ENCODE results near the gene CHST1. TPM values are rescaled to one million over a fixed set of nuclear protein-coding genes. Genes with fewer than 3 reads are reported as not detected.

CHST1 gene
- polyA plus RNA-seq, 1 experiment, result 0.04 TPM

DNA sequence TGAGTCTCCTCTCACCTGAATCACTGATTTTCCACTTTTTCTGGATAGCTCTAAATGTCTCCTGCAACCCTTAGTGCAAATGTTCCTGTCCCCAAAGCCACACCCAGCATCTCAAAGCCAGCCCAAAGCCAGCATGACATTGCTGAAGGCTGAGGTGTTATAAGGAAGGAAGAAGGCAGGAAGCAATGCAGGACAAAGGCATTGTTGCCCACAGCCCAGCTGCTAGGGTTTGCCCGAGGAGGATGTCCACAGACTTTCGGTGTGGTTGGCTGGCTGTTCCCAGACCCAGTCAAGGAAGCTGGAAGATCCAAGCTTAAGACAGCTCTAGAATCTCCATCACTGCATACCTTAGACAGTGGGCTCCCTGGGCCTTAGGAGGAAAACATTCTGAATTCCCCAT, 23.5 kb downstream of the CHST1 start:
- TF ChIP-seq, protein P1, sequence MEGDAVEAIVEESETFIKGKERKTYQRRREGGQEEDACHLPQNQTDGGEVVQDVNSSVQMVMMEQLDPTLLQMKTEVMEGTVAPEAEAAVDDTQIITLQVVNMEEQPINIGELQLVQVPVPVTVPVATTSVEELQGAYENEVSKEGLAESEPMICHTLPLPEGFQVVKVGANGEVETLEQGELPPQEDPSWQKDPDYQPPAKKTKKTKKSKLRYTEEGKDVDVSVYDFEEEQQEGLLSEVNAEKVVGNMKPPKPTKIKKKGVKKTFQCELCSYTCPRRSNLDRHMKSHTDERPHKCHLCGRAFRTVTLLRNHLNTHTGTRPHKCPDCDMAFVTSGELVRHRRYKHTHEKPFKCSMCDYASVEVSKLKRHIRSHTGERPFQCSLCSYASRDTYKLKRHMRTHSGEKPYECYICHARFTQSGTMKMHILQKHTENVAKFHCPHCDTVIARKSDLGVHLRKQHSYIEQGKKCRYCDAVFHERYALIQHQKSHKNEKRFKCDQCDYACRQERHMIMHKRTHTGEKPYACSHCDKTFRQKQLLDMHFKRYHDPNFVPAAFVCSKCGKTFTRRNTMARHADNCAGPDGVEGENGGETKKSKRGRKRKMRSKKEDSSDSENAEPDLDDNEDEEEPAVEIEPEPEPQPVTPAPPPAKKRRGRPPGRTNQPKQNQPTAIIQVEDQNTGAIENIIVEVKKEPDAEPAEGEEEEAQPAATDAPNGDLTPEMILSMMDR (IDR thresholded peaks at IDR 0.05; ENCODE audit: insufficient read depth, low read depth, low read length), result no peak
- Histone ChIP-seq H3K36me3 (ENCODE audit: control insufficient read depth, insufficient read depth, low read length) (no peaks in the 10 kb centered on the region), H3K27me3 (ENCODE audit: control insufficient read depth, insufficient read depth, low read length) (no peaks in the 10 kb centered on the region; the same call in 1 of the 2 replicates), H3K4me3 (ENCODE audit: low read depth, low read length) (no peak overlapping the region)
- ChIA-PET CTCF (interaction anchor here (1.3 kb wide), 1 partner anchor 14 kb away, joined by 3 read pairs; no protein-coding TSS in a partner anchor), POLR2A (no interaction called here)
- no peak for DNase-seq (ENCODE audit: low read depth)

DNA sequence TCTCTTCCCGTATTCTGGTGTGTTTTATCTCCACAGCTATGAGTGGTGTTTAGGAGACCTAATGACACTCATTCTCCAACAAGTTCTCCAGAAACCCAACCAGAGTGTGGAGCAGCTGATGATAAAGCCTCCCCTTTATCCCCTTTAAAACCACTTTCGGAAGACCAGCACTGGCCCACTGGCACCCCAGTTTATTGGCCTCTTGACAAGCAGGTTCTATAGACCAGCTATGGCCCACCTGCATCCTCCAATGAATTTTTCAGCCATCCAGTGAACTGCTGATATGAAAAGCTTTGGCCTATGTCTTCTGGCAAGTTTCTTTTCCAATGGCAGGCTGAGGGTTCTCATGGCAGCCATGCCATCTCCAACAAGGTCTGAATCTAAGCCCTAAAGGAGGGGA, 27.4 kb downstream of the CHST1 start:
- POLR2A ChIA-PET, result no interaction called here
- Histone ChIP-seq H3K4me3 (ENCODE audit: low read depth, low read length) (no peak overlapping the region), H3K27me3 (ENCODE audit: control insufficient read depth, insufficient read depth, low read length) (no peaks in the 10 kb centered on the region; the same call in 1 of the 2 replicates), H3K36me3 (ENCODE audit: control insufficient read depth, insufficient read depth, low read length) (no peaks in the 10 kb centered on the region)
- DNase-seq (ENCODE audit: low read depth), result no peak
- CTCF ChIA-PET, result interaction anchor here (1.3 to 1.4 kb wide), 2 partner anchors 17 to 18 kb away, joined by 3 to 5 read pairs; no protein-coding TSS in a partner anchor
- TF ChIP-seq, protein P1 (IDR thresholded peaks at IDR 0.05; ENCODE audit: insufficient read depth, low read depth, low read length), result no peak

DNA sequence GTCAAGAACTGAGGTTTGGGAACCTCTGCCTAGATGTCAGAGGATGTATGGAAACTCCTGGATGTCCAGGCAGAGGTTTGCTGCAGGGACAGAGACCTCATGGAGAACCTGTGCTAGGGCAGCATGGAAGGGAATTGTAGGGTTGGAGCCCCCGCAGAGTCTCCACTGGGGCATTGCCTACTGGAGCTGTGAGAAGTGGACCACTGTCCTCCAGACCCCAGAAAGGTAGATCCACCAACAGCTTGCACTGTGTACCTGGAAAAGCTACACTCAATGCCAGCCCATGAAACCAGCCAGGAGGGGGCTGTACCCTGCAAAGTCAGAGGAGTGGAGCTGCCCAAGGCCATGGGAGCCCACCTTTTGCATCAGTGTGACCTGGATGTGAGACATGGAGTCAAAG, 29.5 kb downstream of the CHST1 start:
- Histone ChIP-seq H3K4me3 (ENCODE audit: low read depth, low read length) (no peak overlapping the region), H3K27me3 (ENCODE audit: control insufficient read depth, insufficient read depth, low read length) (no peaks in the 10 kb centered on the region; the same call in 1 of the 2 replicates), H3K36me3 (ENCODE audit: control insufficient read depth, insufficient read depth, low read length) (no peaks in the 10 kb centered on the region)
- POLR2A ChIA-PET, result no interaction called here
- TF ChIP-seq, protein P1 (IDR thresholded peaks at IDR 0.05; ENCODE audit: insufficient read depth, low read depth, low read length), result no peak
- CTCF ChIA-PET, result no interaction called here
- no peak for DNase-seq (ENCODE audit: low read depth)

DNA sequence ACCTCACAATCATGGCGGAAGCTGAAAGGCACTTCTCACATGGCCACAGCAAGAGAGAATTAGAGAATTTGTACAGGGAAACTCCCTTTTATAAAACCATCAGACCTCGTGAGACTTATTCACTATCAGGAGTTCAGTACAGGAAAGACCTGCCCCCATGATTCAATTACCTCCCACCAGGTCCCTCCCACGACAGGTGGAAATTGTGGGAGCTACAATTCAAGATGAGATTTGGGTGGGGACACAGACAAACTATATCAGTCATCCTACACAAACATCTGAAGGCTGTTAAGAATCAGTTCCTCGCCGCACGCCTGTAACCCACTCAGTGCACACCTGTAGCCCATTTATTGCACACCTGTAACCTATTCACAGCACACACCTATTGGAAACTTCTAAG, 39.8 kb downstream of the CHST1 start:
- ChIA-PET CTCF (interaction anchor here (0.7 to 1.9 kb wide), 2 partner anchors 14 to 248 kb away, joined by 3 to 6 read pairs; no protein-coding TSS in a partner anchor), POLR2A (no interaction called here)
- no peaks in the 10 kb centered on the region for H3K36me3 ChIP-seq (ENCODE audit: control insufficient read depth, insufficient read depth, low read length)

DNA sequence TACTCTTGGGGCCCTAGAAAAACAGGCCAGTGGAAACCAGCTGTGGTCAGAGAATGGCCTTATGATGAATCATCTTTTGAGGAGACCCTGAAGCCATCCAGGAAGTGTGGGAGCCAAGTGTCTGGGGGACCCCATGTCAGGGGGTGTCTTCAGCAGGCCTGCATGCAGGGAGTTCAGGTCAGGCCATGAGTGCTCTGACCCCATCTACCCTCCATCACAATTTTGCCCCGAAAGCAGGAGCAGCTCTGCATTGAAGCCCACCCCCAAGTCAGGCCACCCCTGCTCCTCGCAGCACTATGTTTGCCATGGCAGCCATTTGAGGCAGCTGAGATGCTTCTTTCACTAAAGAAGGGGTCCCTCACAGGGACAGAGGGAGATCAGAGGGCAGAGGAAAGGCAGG, 41.3 kb downstream of the CHST1 start:
- CTCF ChIA-PET, result interaction anchor here (1.6 to 1.9 kb wide), 2 partner anchors 15 to 31 kb away, joined by 5 to 6 read pairs; no protein-coding TSS in a partner anchor
- no peak for DNase-seq (ENCODE audit: low read depth)
- Histone ChIP-seq H3K27me3 (ENCODE audit: control insufficient read depth, insufficient read depth, low read length) (no peaks in the 10 kb centered on the region), H3K4me3 (ENCODE audit: low read depth, low read length) (no peak overlapping the region), H3K36me3 (ENCODE audit: control insufficient read depth, insufficient read depth, low read length) (no peaks in the 10 kb centered on the region)
- POLR2A ChIA-PET, result no interaction called here
- TF ChIP-seq, protein P1 (IDR thresholded peaks at IDR 0.05; ENCODE audit: insufficient read depth, low read depth, low read length), result no peak

More for the DNA sequence above, 39.8 kb downstream of the CHST1 start:
- no peak for DNase-seq (ENCODE audit: low read depth)
- Histone ChIP-seq H3K4me3 (ENCODE audit: low read depth, low read length) (no peak overlapping the region), H3K27me3 (ENCODE audit: control insufficient read depth, insufficient read depth, low read length) (no peaks in the 10 kb centered on the region)
- TF ChIP-seq, protein P1 (IDR thresholded peaks at IDR 0.05; ENCODE audit: insufficient read depth, low read depth, low read length), result no peak

All from BJ (cell line).